ENCODE data around the gene PIGZ.

- TF ChIP-seq EZH2 (IDR thresholded peaks at IDR 0.05; ENCODE audit: insufficient read depth, poor library complexity, severe bottlenecking) (no peak), EZH2phosphoT487 (IDR thresholded peaks at IDR 0.05; ENCODE audit: insufficient read depth, low read depth) (no peak)
Observed at GRCh38 chr3:196991581-196992460, 23.2 kb upstream of the PIGZ start.

All from GM23248 (cell line).